Hepatocyte (in vitro differentiated cells): ENCODE measurements around the gene SETD5. TPM values are rescaled to one million over a fixed set of nuclear protein-coding genes. Genes with fewer than 3 reads are reported as not detected.

Experiments used
- DNase-seq: peaks from one replicate; pipeline ENCODE4 v3.0.0-alpha.2; 2016; ENCODE audit warnings: low spot score
- H2AFZ ChIP-seq: fragments of 200-600 bp; sonication (generic); 2 replicates; pipeline ENCODE4 v1.6.0; 2016; ENCODE audit warnings: antibody characterized with exemption, mild to moderate bottlenecking
- H3K27ac ChIP-seq: fragments of 200-600 bp; sonication (generic); 2 replicates; pipeline ENCODE4 v1.5.1; 2016; ENCODE audit warnings: mild to moderate bottlenecking
- H3K27me3 ChIP-seq: fragments of 200-600 bp; sonication (generic); 2 replicates; pipeline ENCODE4 v1.6.1; 2016
- H3K36me3 ChIP-seq: fragments of 200-600 bp; sonication (generic); replicated peaks from 2 replicates; pipeline ENCODE4 v1.5.1; 2016; ENCODE audit warnings: low read depth; ENCODE audit not compliant: insufficient read depth
- H3K4me1 ChIP-seq: fragments of 200-600 bp; sonication (generic); 2 replicates; pipeline ENCODE4 v1.5.1; 2016; ENCODE audit warnings: mild to moderate bottlenecking, moderate library complexity; ENCODE audit not compliant: insufficient read depth
- H3K4me2 ChIP-seq: fragments of 200-600 bp; sonication (generic); 2 replicates; pipeline ENCODE4 v1.6.0; 2016
- H3K4me3 ChIP-seq: fragments of 200-600 bp; sonication (generic); 2 replicates; pipeline ENCODE4 v1.5.1; 2016; ENCODE audit warnings: mild to moderate bottlenecking
- H3K79me2 ChIP-seq: fragments of 200-600 bp; sonication (generic); 2 replicates; pipeline ENCODE4 v1.6.0; 2017; ENCODE audit warnings: mild to moderate bottlenecking
- H3K9me2 ChIP-seq: fragments of 200-600 bp; sonication (generic); replicated peaks from 2 replicates; pipeline ENCODE4 v1.6.0; 2017; ENCODE audit warnings: mild to moderate bottlenecking; ENCODE audit not compliant: insufficient read depth
- H3K9me3 ChIP-seq: fragments of 200-600 bp; sonication (generic); 2 replicates; pipeline ENCODE4 v1.5.1; 2016; ENCODE audit warnings: low read depth, mild to moderate bottlenecking
- H4K20me1 ChIP-seq: fragments of 200-600 bp; sonication (generic); 2 replicates; pipeline ENCODE4 v1.6.0; 2016; ENCODE audit warnings: mild to moderate bottlenecking; ENCODE audit not compliant: insufficient read depth, poor library complexity, severe bottlenecking
- CTCF ChIP-seq: fragments of 200-600 bp; sonication (generic); IDR thresholded peaks from 2 replicates; pipeline ENCODE4 v1.5.1; 2016; ENCODE audit warnings: antibody characterized with exemption, mild to moderate bottlenecking; ENCODE audit not compliant: poor library complexity
- EZH2 ChIP-seq: fragments of 200-600 bp; sonication (generic); IDR thresholded peaks from 2 replicates; pipeline ENCODE4 v1.6.1; 2016; ENCODE audit warnings: antibody characterized with exemption, mild to moderate bottlenecking, borderline replicate concordance
- EZH2phosphoT487 ChIP-seq: fragments of 200-600 bp; sonication (generic); IDR thresholded peaks from one replicate; pipeline ENCODE4 v1.6.1; 2018; ENCODE audit warnings: antibody characterized with exemption, mild to moderate bottlenecking, low read depth, moderate library complexity; ENCODE audit not compliant: unreplicated experiment, severe bottlenecking
- WGBS: methylation state at CpG from one replicate; pipeline ENCODE4 v1.1.6; 2016; ENCODE audit warnings: low lambda C conversion rate; ENCODE audit errors: missing lambda C conversion rate; 5-methylcytosine and 5-hydroxymethylcytosine counted together
- polyA plus RNA-seq: library from polyadenylated mRNA; unstranded; fragments of >200 nt; fragmentation: Nextera tagmentation; extraction: Ambion mirVana; gene quantifications from 2 replicates; pipeline ENCODE4 v1.2.1, GENCODE V29; 2016
- total RNA-seq: library from RNA; depleted of rRNA; stranded (reverse); fragments of >200 nt; gene quantifications from 2 replicates; pipeline ENCODE4 v1.2.3, GENCODE V29; 2014

SETD5 gene
- total and polyA plus RNA-seq, 2 experiments from 2014 or later, result 75.2 to 110 TPM

- 55% methylated on average over 24 of the region's 25 CpGs for WGBS
- peaks cover 16% of the 10 kb centered on the region for H3K27me3 ChIP-seq
- H2AFZ ChIP-seq, result no peak overlapping the region
- no peak for DNase-seq
- no peaks in the 10 kb centered on the region for H3K9me3 ChIP-seq
- H3K9me2 ChIP-seq, result no peaks in the 10 kb centered on the region
- no peaks in the 10 kb centered on the region for H4K20me1 ChIP-seq
- TF ChIP-seq EZH2, result no peak
- TF ChIP-seq CTCF, result no peak
- TF ChIP-seq EZH2phosphoT487, result no peak
- H3K4me3 ChIP-seq, result no peak overlapping the region
- H3K4me1 ChIP-seq, result no peaks in the 10 kb centered on the region
- H3K36me3 ChIP-seq, result no peaks in the 10 kb centered on the region
- no peak overlapping the region for H3K4me2 ChIP-seq
- H3K27ac ChIP-seq, result no peak overlapping the region
- no peaks in the 10 kb centered on the region for H3K79me2 ChIP-seq
Measured at GRCh38 chr3:9508781-9509180, 111.4 kb downstream of the SETD5 start.

- Histone ChIP-seq H3K9me2 (no peaks in the 10 kb centered on the region), H3K27me3 (peaks cover 16% of the 10 kb centered on the region), H3K36me3 (no peaks in the 10 kb centered on the region), H3K4me3 (no peak overlapping the region), H3K27ac (no peak overlapping the region), H3K4me1 (no peaks in the 10 kb centered on the region), H4K20me1 (no peaks in the 10 kb centered on the region), H3K4me2 (no peak overlapping the region), H3K9me3 (no peaks in the 10 kb centered on the region), H3K79me2 (no peaks in the 10 kb centered on the region), H2AFZ (no peak overlapping the region)
- TF ChIP-seq EZH2phosphoT487 (no peak), CTCF (no peak), EZH2 (no peak)
- DNase-seq, result no peak
- 90% methylated on average over 7 of the region's 7 CpGs for WGBS
Measured at GRCh38 chr3:9512456-9513045, 115.1 kb downstream of the SETD5 start.

GRCh38 chr3:9514306-9514705, 116.9 kb downstream of the SETD5 start:
- Histone ChIP-seq H3K4me3 (no peak overlapping the region), H3K9me2 (no peaks in the 10 kb centered on the region), H3K4me2 (no peak overlapping the region), H3K9me3 (no peaks in the 10 kb centered on the region), H3K27ac (no peak overlapping the region), H3K79me2 (no peaks in the 10 kb centered on the region), H3K4me1 (no peaks in the 10 kb centered on the region), H3K27me3 (peaks cover 6% of the 10 kb centered on the region), H3K36me3 (no peaks in the 10 kb centered on the region), H2AFZ (no peak overlapping the region), H4K20me1 (no peaks in the 10 kb centered on the region)
- TF ChIP-seq EZH2 (no peak), EZH2phosphoT487 (no peak), CTCF (no peak)
- DNase-seq, result no peak
- WGBS, result 73% methylated on average over 4 of the region's 4 CpGs

- Histone ChIP-seq H3K9me2 (no peaks in the 10 kb centered on the region), H3K4me3 (no peak overlapping the region), H4K20me1 (no peaks in the 10 kb centered on the region), H3K36me3 (no peaks in the 10 kb centered on the region), H3K4me2 (no peak overlapping the region), H3K79me2 (no peaks in the 10 kb centered on the region), H3K27ac (no peak overlapping the region), H2AFZ (no peak overlapping the region), H3K9me3 (no peaks in the 10 kb centered on the region), H3K4me1 (no peaks in the 10 kb centered on the region), H3K27me3 (no peaks in the 10 kb centered on the region)
- DNase-seq, result no peak
- TF ChIP-seq CTCF, result no peak
- TF ChIP-seq EZH2, result no peak
- TF ChIP-seq EZH2phosphoT487, result no peak
- WGBS, result 62% methylated on average over 2 of the region's 2 CpGs
Measured at GRCh38 chr3:9514956-9515355, 117.5 kb downstream of the SETD5 start.
